AG10803 (cell line): ENCODE data around the gene KRT222.

Experiments
- DNase-seq: peaks from one replicate; pipeline ENCODE4 v3.0.0; 2010; ENCODE audit warnings: low read depth
- H3K4me3 ChIP-seq: 2 replicates; pipeline ENCODE4 v1.5.1; 2011; ENCODE audit warnings: mild to moderate bottlenecking, low read length, control low read depth
- TF ChIP-seq, protein P1 (sequence below): conservative IDR thresholded peaks from 2 replicates; pipeline ENCODE4 v1.5.1; 2011; ENCODE audit warnings: mild to moderate bottlenecking, low read length, control low read depth, inconsistent platforms

The KRT222 gene

GRCh38 chr17:40663252-40663651, 1.7 kb downstream of the KRT222 start:
- no peak overlapping the region for H3K4me3 ChIP-seq
- no peak for DNase-seq
- TF ChIP-seq, protein P1, sequence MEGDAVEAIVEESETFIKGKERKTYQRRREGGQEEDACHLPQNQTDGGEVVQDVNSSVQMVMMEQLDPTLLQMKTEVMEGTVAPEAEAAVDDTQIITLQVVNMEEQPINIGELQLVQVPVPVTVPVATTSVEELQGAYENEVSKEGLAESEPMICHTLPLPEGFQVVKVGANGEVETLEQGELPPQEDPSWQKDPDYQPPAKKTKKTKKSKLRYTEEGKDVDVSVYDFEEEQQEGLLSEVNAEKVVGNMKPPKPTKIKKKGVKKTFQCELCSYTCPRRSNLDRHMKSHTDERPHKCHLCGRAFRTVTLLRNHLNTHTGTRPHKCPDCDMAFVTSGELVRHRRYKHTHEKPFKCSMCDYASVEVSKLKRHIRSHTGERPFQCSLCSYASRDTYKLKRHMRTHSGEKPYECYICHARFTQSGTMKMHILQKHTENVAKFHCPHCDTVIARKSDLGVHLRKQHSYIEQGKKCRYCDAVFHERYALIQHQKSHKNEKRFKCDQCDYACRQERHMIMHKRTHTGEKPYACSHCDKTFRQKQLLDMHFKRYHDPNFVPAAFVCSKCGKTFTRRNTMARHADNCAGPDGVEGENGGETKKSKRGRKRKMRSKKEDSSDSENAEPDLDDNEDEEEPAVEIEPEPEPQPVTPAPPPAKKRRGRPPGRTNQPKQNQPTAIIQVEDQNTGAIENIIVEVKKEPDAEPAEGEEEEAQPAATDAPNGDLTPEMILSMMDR, result no peak

- DNase-seq, result no peak
- TF ChIP-seq, protein P1, result no peak
- H3K4me3 ChIP-seq, result no peak overlapping the region
These were observed 5.1 kb downstream of the KRT222 start for GRCh38 chr17:40659911-40660310.

DNA sequence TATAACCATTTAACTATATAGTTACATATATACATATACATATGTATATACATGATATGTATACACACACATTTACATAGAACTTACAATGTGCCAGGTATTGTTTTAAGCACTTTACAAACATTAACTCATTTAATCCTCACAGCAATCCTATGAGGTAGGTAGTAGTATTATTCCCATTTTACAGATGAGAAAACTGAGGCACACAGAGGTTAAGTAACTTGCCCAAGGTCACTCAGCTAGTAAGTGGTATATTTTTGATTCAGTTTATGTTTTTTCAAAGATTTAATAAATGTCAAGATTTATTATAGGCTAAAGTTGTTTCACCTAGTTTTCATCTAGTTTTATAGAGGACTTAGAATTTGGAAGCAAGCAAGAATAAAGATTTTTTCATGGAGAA, 6.6 kb downstream of the KRT222 start:
- TF ChIP-seq, protein P1, result no peak
- no peak for DNase-seq
- no peak overlapping the region for H3K4me3 ChIP-seq

DNA sequence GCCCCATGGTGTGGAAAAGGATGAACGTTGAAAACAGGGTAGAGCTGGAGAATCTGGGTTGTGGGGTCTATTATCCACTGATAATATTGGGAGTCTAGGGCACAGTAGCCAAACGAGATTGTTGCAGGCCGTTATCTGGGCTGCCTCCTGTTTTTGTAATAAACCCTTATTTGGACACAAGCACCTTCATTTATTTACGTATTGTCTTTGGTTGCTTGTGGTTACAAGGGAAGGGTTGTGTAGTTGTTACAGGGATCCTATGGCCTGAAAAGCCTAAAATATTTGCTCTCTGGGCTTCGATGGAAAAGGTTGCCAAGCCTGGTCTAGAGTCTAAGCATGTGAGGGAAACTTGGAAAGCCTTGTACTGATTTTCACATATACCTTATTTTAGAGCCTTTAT, 13.0 kb downstream of the KRT222 start:
- TF ChIP-seq, protein P1, result no peak
- H3K4me3 ChIP-seq, result no peak overlapping the region
- DNase-seq, result no peak

DNA sequence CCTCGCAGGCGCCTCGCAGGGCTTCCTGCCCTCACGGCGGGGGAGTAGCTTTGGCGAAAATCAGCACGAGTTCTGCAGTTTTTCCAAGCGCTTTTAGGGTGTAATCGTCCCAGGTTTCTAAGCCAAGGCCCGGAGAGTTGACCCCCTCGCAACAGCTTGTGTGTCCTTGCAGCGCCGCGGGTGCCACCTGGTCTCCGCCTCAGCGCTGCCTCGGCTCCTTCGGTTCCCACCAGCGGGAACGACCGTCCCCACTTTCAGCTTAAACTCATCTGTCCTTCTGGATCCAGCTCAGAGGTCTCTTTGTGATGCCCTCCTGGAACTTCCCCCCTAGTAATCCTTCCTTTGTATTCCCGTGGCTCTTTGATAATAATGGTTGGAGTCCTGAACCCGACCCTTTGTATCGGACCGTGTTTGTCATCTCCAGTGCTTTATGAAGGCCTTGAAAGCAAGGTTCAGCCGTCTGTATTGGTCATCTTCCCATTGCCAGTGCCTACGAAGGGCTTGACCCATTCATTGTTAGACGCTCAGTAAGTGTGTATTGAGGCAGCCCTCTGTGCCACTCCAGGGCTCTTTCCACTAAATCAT, 16.5 kb downstream of the KRT222 start:
- peak; percentile 23 for DNase-seq
- peak overlapping the region; percentile 84 for H3K4me3 ChIP-seq
- TF ChIP-seq, protein P1, result no peak

- DNase-seq, result peak; percentile 77
- H3K4me3 ChIP-seq, result peak within 1 kb of the TSS; percentile 84
- TF ChIP-seq, protein P1, result no peak
These were observed 17.2 kb downstream of the KRT222 start, which contains the start of gene SMARCE1 for GRCh38 chr17:40647624-40648383. Gene SMARCE1 (minus strand): TSS chr17:40647818. CDS start chr17:40645802, 2,016 bp downstream.
